GM23338 (cell line): ENCODE measurements around the gene HYAL2. TPM values are rescaled to one million over a fixed set of nuclear protein-coding genes. Genes with fewer than 3 reads are reported as not detected.

Source experiments
- ATAC-seq: fragments of 200-7000 bp; cut with Tn5 transposase; 3 replicates; pipeline ENCODE4 v1.9.1; 2020
- DNase-seq: peaks from one replicate; pipeline ENCODE4 v3.0.0-alpha.2; 2015; ENCODE audit warnings: low spot score
- H2AFZ ChIP-seq: fragments of 200-600 bp; sonication (generic); 2 replicates; pipeline ENCODE4 v1.8.0; 2016; ENCODE audit warnings: antibody characterized with exemption, mild to moderate bottlenecking, moderate library complexity
- H3F3A ChIP-seq: fragments of 200-600 bp; sonication (generic); replicated peaks from 2 replicates; pipeline ENCODE4 v1.8.0; 2017; ENCODE audit warnings: antibody characterized with exemption, mixed run types, low read depth
- H3K27ac ChIP-seq: fragments of 200-600 bp; sonication (generic); 2 replicates; pipeline ENCODE4 v1.6.1; 2016; ENCODE audit warnings: low read depth
- H3K27me3 ChIP-seq: fragments of 200-600 bp; sonication (generic); 2 replicates; pipeline ENCODE4 v1.8.0; 2016; ENCODE audit warnings: mild to moderate bottlenecking, mixed run types, moderate library complexity; ENCODE audit not compliant: insufficient read depth
- H3K36me3 ChIP-seq: fragments of 200-600 bp; sonication (generic); 2 replicates; pipeline ENCODE4 v1.8.0; 2016; ENCODE audit warnings: mild to moderate bottlenecking; ENCODE audit not compliant: insufficient read depth
- H3K4me1 ChIP-seq: fragments of 200-600 bp; sonication (generic); 2 replicates; pipeline ENCODE4 v1.8.0; 2016; ENCODE audit warnings: mild to moderate bottlenecking, moderate library complexity; ENCODE audit not compliant: insufficient read depth
- H3K4me2 ChIP-seq: fragments of 200-600 bp; sonication (generic); 2 replicates; pipeline ENCODE4 v1.7.1; 2017; ENCODE audit warnings: mixed run types
- H3K4me3 ChIP-seq: fragments of 200-600 bp; sonication (generic); 2 replicates; pipeline ENCODE4 v1.6.1; 2016; ENCODE audit warnings: mixed run types
- H3K79me2 ChIP-seq: fragments of 200-600 bp; sonication (generic); replicated peaks from 2 replicates; pipeline ENCODE4 v1.8.0; 2017; ENCODE audit warnings: mild to moderate bottlenecking; ENCODE audit not compliant: insufficient read depth
- H3K9me2 ChIP-seq: fragments of 200-600 bp; sonication (generic); 2 replicates; pipeline ENCODE4 v1.8.0; 2017; ENCODE audit not compliant: insufficient read depth
- H4K20me1 ChIP-seq: fragments of 200-600 bp; sonication (generic); replicated peaks from 2 replicates; pipeline ENCODE4 v1.8.0; 2017; ENCODE audit warnings: mild to moderate bottlenecking; ENCODE audit not compliant: insufficient read depth
- H3K27ac Mint-ChIP-seq: 2 replicates; pipeline ENCODE4 v1.8.0; 2020; ENCODE audit warnings: inconsistent platforms, mild to moderate bottlenecking, moderate library complexity, mixed read lengths
- H3K27me3 Mint-ChIP-seq: 3 replicates; pipeline ENCODE4 v1.8.0; 2022; ENCODE audit warnings: low read depth, mild to moderate bottlenecking, moderate library complexity, mixed read lengths, inconsistent platforms; ENCODE audit not compliant: insufficient read depth, poor library complexity
- H3K36me3 Mint-ChIP-seq: 3 replicates; pipeline ENCODE4 v1.8.0; 2021; ENCODE audit warnings: low read depth, mild to moderate bottlenecking, inconsistent platforms, moderate library complexity, mixed read lengths
- H3K4me1 Mint-ChIP-seq: 3 replicates; pipeline ENCODE4 v1.8.0; 2020; ENCODE audit warnings: mild to moderate bottlenecking, inconsistent platforms, mixed read lengths
- H3K4me3 Mint-ChIP-seq: 3 replicates; pipeline ENCODE4 v1.8.0; 2021; ENCODE audit warnings: moderate library complexity, mild to moderate bottlenecking, inconsistent platforms, mixed read lengths
- H3K9me3 Mint-ChIP-seq: 3 replicates; pipeline ENCODE4 v1.8.0; 2020; ENCODE audit warnings: moderate library complexity, mild to moderate bottlenecking, inconsistent platforms, mixed read lengths
- JUNB ChIP-seq: IDR thresholded peaks from one replicate; pipeline ENCODE4 v1.6.1; 2016; ENCODE audit warnings: antibody characterized with exemption; ENCODE audit not compliant: unreplicated experiment
- STAT1 ChIP-seq: IDR thresholded peaks from one replicate; pipeline ENCODE4 v1.6.1; 2016; ENCODE audit warnings: antibody characterized with exemption; ENCODE audit not compliant: unreplicated experiment
- polyA plus RNA-seq: library from polyadenylated mRNA; unstranded; fragments of >200 nt; fragmentation: Nextera tagmentation; extraction: Ambion mirVana; gene quantifications from 2 replicates; pipeline ENCODE4 v1.2.1, GENCODE V29; 2016
- total RNA-seq: library from RNA; depleted of rRNA; stranded (reverse); fragments of >200 nt; shearing (Covaris generic); gene quantifications from 2 replicates; pipeline ENCODE4 v1.2.3, GENCODE V29; 2014
- TF ChIP-seq, protein P1 (sequence below): fragments of 250-450 bp; sonication (Bioruptor Pico); IDR thresholded peaks from 2 replicates; pipeline ENCODE4 v1.5.0; 2020; ENCODE audit warnings: mild to moderate bottlenecking, moderate library complexity

The HYAL2 gene
- total and polyA plus RNA-seq, 2 experiments from 2014 or later, result 28.9 to 74.3 TPM

DNA sequence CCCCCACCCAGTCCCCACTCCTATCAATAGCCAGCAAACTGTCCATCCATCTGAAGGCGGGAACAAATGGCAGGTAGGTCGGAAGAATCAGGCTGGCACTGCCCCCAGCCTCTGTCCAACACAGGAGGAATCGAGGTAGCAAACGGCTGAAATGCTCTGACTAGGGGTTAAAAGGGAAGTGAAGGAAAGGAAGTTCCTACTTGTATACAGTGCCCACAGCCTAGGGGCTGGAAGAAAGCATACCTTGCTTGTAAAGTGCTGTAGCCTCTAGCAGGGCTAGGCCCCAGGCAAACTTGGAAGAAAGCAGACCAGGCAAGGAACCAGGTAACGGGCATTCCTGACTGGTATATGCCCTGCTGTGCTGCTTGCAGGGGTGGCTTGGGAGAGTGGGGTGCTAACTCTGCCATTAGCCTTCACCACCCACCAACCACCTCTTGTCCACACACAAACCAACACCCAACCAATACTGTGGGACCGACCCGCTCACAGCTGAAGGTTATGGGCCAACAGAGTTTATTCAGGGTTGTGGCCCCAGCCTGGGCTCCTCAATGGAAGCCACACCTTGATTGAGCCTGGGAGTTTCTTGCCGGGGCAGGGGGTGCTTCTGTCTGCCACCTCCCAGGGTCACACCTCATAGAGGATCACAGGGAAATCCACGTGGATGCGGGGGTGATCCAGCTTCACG lies 3.1 kb upstream of the HYAL2 start (continued):
- TF ChIP-seq, protein P1, sequence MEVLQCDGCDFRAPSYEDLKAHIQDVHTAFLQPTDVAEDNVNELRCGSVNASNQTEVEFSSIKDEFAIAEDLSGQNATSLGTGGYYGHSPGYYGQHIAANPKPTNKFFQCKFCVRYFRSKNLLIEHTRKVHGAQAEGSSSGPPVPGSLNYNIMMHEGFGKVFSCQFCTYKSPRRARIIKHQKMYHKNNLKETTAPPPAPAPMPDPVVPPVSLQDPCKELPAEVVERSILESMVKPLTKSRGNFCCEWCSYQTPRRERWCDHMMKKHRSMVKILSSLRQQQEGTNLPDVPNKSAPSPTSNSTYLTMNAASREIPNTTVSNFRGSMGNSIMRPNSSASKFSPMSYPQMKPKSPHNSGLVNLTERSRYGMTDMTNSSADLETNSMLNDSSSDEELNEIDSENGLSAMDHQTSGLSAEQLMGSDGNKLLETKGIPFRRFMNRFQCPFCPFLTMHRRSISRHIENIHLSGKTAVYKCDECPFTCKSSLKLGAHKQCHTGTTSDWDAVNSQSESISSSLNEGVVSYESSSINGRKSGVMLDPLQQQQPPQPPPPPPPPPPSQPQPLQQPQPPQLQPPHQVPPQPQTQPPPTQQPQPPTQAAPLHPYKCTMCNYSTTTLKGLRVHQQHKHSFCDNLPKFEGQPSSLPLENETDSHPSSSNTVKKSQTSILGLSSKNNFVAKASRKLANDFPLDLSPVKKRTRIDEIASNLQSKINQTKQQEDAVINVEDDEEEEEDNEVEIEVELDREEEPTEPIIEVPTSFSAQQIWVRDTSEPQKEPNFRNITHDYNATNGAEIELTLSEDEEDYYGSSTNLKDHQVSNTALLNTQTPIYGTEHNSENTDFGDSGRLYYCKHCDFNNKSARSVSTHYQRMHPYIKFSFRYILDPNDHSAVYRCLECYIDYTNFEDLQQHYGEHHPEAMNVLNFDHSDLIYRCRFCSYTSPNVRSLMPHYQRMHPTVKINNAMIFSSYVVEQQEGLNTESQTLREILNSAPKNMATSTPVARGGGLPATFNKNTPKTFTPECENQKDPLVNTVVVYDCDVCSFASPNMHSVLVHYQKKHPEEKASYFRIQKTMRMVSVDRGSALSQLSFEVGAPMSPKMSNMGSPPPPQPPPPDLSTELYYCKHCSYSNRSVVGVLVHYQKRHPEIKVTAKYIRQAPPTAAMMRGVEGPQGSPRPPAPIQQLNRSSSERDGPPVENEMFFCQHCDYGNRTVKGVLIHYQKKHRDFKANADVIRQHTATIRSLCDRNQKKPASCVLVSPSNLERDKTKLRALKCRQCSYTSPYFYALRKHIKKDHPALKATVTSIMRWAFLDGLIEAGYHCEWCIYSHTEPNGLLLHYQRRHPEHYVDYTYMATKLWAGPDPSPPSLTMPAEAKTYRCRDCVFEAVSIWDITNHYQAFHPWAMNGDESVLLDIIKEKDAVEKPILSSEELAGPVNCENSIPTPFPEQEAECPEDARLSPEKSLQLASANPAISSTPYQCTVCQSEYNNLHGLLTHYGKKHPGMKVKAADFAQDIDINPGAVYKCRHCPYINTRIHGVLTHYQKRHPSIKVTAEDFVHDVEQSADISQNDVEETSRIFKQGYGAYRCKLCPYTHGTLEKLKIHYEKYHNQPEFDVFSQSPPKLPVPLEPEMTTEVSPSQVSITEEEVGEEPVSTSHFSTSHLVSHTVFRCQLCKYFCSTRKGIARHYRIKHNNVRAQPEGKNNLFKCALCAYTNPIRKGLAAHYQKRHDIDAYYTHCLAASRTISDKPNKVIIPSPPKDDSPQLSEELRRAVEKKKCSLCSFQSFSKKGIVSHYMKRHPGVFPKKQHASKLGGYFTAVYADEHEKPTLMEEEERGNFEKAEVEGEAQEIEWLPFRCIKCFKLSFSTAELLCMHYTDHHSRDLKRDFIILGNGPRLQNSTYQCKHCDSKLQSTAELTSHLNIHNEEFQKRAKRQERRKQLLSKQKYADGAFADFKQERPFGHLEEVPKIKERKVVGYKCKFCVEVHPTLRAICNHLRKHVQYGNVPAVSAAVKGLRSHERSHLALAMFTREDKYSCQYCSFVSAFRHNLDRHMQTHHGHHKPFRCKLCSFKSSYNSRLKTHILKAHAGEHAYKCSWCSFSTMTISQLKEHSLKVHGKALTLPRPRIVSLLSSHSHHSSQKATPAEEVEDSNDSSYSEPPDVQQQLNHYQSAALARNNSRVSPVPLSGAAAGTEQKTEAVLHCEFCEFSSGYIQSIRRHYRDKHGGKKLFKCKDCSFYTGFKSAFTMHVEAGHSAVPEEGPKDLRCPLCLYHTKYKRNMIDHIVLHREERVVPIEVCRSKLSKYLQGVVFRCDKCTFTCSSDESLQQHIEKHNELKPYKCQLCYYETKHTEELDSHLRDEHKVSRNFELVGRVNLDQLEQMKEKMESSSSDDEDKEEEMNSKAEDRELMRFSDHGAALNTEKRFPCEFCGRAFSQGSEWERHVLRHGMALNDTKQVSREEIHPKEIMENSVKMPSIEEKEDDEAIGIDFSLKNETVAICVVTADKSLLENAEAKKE (CRISPR knock-in tag), result no peak
- no peak for TF ChIP-seq JUNB

GRCh38 chr3:50325113-50325480 lies 2.6 kb upstream of the HYAL2 start:
- Histone ChIP-seq H3K27me3 (no peaks in the 10 kb centered on the region), H3K36me3 (no peaks in the 10 kb centered on the region; the same call in 1 of the 2 replicates), H3K4me3 (no peak overlapping the region), H3K4me2 (no peak overlapping the region), H2AFZ (no peak overlapping the region), H3F3A (peaks cover 37% of the 10 kb centered on the region; the same call in 1 of the 2 replicates), H4K20me1 (peaks cover 10% of the 10 kb centered on the region; the same call in 1 of the 2 replicates), H3K9me2 (no peaks in the 10 kb centered on the region), H3K27ac (no peak overlapping the region), H3K79me2 (peaks cover 21% of the 10 kb centered on the region), H3K4me1 (peaks cover 23% of the 10 kb centered on the region)
- Mint-ChIP-seq H3K27ac (0 out of 2 replicates have a peak overlapping the region, but pooled peaks have one; percentile 34), H3K27me3 (peaks cover 16% of the 10 kb centered on the region), H3K36me3 (peaks cover 25% of the 10 kb centered on the region), H3K4me1 (peaks cover 35% of the 10 kb centered on the region), H3K9me3 (no peaks in the 10 kb centered on the region), H3K4me3 (peak overlapping the region; percentile 38; the same call in 1 of the 3 replicates)
- no peak for ATAC-seq
- no peak for TF ChIP-seq STAT1
- no peak for DNase-seq
